GM20000 (cell line): ENCODE results near the gene ASTN1.

Experiments used
- DNase-seq: peaks from one replicate; pipeline ENCODE4 v3.0.0; 2012; ENCODE audit warnings: low spot score
- CTCF ChIP-seq: IDR thresholded peaks from 2 replicates; pipeline ENCODE4 v1.5.1; 2012; ENCODE audit warnings: mild to moderate bottlenecking, control low read depth; ENCODE audit errors: extremely low read depth, missing control alignments

Gene ASTN1

GRCh38 chr1:176837708-176838107, 326.8 kb downstream of the ASTN1 start:
- DNase-seq = no peak
- TF ChIP-seq CTCF = no peak

GRCh38 chr1:176831150-176831549, 333.4 kb downstream of the ASTN1 start:
- no peak for DNase-seq
- no peak for TF ChIP-seq CTCF

- TF ChIP-seq CTCF = no peak
- DNase-seq = no peak
Observed at GRCh38 chr1:176829261-176829660, 335.3 kb downstream of the ASTN1 start.

- no peak for TF ChIP-seq CTCF
Observed at GRCh38 chr1:176826265-176826664, 338.2 kb downstream of the ASTN1 start.

GRCh38 chr1:176820391-176821031, 344.0 kb downstream of the ASTN1 start:
- no peak for TF ChIP-seq CTCF
- no peak for DNase-seq

More at GRCh38 chr1:176826265-176826664, 338.2 kb downstream of the ASTN1 start:
- DNase-seq = no peak

- no peak for DNase-seq
- no peak for TF ChIP-seq CTCF
Observed at GRCh38 chr1:176816232-176816631, 348.3 kb downstream of the ASTN1 start.

GRCh38 chr1:176815621-176816020, 348.9 kb downstream of the ASTN1 start:
- no peak for DNase-seq
- no peak for TF ChIP-seq CTCF
